Right lobe of liver (tissue), 6 donors: ENCODE measurements around the gene TFPI2. TPM values are rescaled to one million over a fixed set of nuclear protein-coding genes. Genes with fewer than 3 reads are reported as not detected.
"Not testable (repeated sequence)": the region's sequence is repeated elsewhere in the genome, so short reads cannot be mapped to it uniquely, and the experiment has no call there.

Source experiments
- ATAC-seq, 4 donors: fragments of 200-7000 bp; cut with Tn5 transposase; one replicate each; pipeline ENCODE4 v1.9.1; 2020; ENCODE audit warnings: mild to moderate bottlenecking in 4 of 4, moderate library complexity in 4 of 4
- DNase-seq, 3 donors: peaks; one replicate each; pipeline ENCODE4 v3.0.0-alpha.2; 2020
- H3K27ac ChIP-seq, 3 donors: fragments of 200-600 bp; one replicate each; pipeline ENCODE4 v1.8.0; 2022
- H3K27me3 ChIP-seq, 2 donors: fragments of 200-600 bp; one replicate each; pipeline ENCODE4 v1.8.0; 2022
- H3K36me3 ChIP-seq, 4 donors: fragments of 200-600 bp; sonication (generic) in 1 of 4; one replicate each; pipeline versions ENCODE4 v1.5.1 to v1.8.0; 2017 to 2022; ENCODE audit warnings: control low read depth in 1 of 4
- H3K4me1 ChIP-seq, 4 donors: fragments of 200-600 bp; sonication (generic) in 1 of 4; one replicate each; pipeline versions ENCODE4 v1.5.1 to v1.8.0; 2017 to 2022; ENCODE audit warnings: control low read depth in 1 of 4
- H3K4me3 ChIP-seq, 3 donors: fragments of 200-600 bp; one replicate each; pipeline ENCODE4 v1.8.0; 2022
- H3K9me3 ChIP-seq, 4 donors: fragments of 200-600 bp; sonication (generic) in 1 of 4; one replicate each; pipeline versions ENCODE4 v1.5.1 to v1.8.0; 2017 to 2022; ENCODE audit warnings: control low read depth in 1 of 4
- POLR2A ChIP-seq: fragments of 450-650 bp; IDR thresholded peaks from one replicate; pipeline ENCODE4 v1.6.1; 2017; ENCODE audit warnings: antibody characterized with exemption, mild to moderate bottlenecking
- WGBS: methylation state at CpG from one replicate; pipeline ENCODE4 v1.1.6; 2018; ENCODE audit warnings: low coverage, low lambda C conversion rate; ENCODE audit not compliant: insufficient coverage; ENCODE audit errors: missing lambda C conversion rate; 5-methylcytosine and 5-hydroxymethylcytosine counted together
- intact Hi-C, 2 donors: fragments of 100-400 bp; cut with DNase I; formaldehyde crosslinking; loops; one replicate each; pipeline versions ENCODE4 v1.11.2 to v1.14.1; 2022
- total RNA-seq, 6 experiments: library from RNA; depleted of rRNA in 2 of 6; stranded (reverse); fragments of >200 nt in 2 of 6; fragmentation: NEBNext Ultra II Directional in 3 of 6; extraction: Animal tissue kit (Norgen Biotek cat#: 25700) in 3 of 6; gene quantifications; one replicate each; pipeline versions ENCODE4 v1.1.0 to v1.2.4, GENCODE V29; 2016 to 2023
- TF ChIP-seq, protein P1 (sequence below), 4 donors: fragments of 200-600 bp in 3 of 4; fragments of 450-650 bp in 1 of 4; IDR thresholded peaks; one replicate each; pipeline versions ENCODE4 v1.5.1 to v1.8.0; 2016 to 2022; ENCODE audit warnings: antibody characterized with exemption in 4 of 4, mild to moderate bottlenecking in 2 of 4
- donor health status: DM: no; HTN: yes; CAD: no.
- donor health status: DM: no; HTN: no; CAD: no.
- donor health status: DM: no; HTN: no; CAD: no.
- donor health status: DM: no; HTN: yes; CAD: no.
- donor health status: DM: no; HTN: yes; CAD: no.

The TFPI2 gene
- total RNA-seq, 6 experiments from 2014 or later, result 0.49 to 17.0 (median 2.0) TPM

DNA sequence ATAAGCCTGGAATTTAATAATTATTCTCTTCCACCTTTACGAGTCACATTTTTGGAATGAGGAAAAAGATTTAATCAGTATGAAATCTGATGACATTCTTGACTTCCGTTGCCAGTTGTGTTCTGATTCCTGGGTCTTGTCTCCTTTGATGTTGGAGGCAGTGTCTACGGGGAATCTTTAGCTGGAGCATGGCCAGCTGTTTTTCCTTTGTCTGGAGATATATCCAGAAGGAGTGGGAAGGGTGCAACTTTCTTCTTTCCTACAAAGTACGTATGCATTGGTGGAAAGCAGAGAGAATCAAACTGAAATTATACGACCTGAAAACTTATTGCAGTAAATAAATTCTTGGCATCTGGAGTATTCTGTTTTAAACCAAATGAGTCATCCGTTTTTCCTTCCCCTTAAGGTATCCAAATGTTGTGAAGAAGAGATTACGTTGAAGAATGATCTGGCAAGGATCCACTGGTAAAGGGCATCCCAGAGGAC, 24.1 kb upstream of the TFPI2 start:
- intact Hi-C loops, result no loop called here
- H3K27me3 ChIP-seq, result no peaks in the 10 kb centered on the region
- no peak for TF ChIP-seq POLR2A
- TF ChIP-seq, protein P1, sequence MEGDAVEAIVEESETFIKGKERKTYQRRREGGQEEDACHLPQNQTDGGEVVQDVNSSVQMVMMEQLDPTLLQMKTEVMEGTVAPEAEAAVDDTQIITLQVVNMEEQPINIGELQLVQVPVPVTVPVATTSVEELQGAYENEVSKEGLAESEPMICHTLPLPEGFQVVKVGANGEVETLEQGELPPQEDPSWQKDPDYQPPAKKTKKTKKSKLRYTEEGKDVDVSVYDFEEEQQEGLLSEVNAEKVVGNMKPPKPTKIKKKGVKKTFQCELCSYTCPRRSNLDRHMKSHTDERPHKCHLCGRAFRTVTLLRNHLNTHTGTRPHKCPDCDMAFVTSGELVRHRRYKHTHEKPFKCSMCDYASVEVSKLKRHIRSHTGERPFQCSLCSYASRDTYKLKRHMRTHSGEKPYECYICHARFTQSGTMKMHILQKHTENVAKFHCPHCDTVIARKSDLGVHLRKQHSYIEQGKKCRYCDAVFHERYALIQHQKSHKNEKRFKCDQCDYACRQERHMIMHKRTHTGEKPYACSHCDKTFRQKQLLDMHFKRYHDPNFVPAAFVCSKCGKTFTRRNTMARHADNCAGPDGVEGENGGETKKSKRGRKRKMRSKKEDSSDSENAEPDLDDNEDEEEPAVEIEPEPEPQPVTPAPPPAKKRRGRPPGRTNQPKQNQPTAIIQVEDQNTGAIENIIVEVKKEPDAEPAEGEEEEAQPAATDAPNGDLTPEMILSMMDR (IDR thresholded peaks at IDR 0.05), result no peak
- H3K27ac ChIP-seq, result peak overlapping the region in 1 of 3 donors; percentile 5
- DNase-seq (no peak), ATAC-seq (peak; percentile 18 to 61 (median 45))
- H3K4me1 ChIP-seq, result no peaks in the 10 kb centered on the region
- no peak overlapping the region for H3K4me3 ChIP-seq
- whole genome bisulfite sequencing, result 32% methylated on average over 7 of the region's 7 CpGs
- no peaks in the 10 kb centered on the region for H3K36me3 ChIP-seq
- no peaks in the 10 kb centered on the region for H3K9me3 ChIP-seq

DNA sequence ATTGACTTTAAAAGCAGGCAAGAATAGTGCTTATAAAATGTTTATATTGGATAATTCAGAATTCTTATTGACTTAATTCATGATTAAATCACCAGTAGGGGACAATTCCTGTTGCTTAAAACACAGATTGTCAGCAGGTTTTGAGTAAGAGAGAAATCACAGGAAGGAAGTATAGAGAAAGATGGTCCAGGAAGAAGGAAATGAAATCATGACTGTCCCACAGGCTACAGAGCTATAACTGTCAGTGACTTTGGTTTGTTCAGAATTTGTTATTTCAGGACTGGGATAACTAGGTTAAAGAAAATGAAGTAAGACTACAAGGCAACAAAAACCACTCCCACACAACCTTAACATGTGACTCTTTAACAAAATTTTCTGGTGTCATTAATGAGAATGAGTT, 22.6 kb upstream of the TFPI2 start:
- Histone ChIP-seq H3K27me3 (no peaks in the 10 kb centered on the region), H3K4me1 (no peaks in the 10 kb centered on the region), H3K27ac (no peak overlapping the region), H3K9me3 (no peaks in the 10 kb centered on the region), H3K36me3 (no peaks in the 10 kb centered on the region), H3K4me3 (no peak overlapping the region)
- ATAC-seq, result peak in 3 of 4 donors; percentile 29 to 59 (median 44)
- TF ChIP-seq, protein P1 (IDR thresholded peaks at IDR 0.05), result no peak
- no peak for TF ChIP-seq POLR2A
- no peak for DNase-seq
- intact Hi-C loops, result no loop called here

DNA sequence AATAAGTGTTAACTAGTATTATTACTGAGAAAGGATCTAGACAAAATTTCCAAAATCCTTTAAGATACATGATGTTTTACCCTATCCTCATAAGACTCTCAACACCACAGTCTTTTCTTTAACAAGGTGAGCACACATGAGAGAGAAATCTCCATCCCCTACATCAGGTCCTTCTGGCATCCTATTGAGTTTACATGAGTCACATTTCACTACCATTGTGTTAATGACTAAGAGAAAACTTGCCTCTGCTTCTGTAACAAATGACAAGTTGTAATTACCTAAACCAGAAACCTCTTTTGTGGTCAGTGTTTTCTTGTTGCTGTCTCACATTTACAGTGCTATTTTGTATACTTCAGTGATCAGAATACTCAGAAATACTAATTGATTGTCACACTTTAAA, 21.1 kb upstream of the TFPI2 start:
- intact Hi-C loops, H3K4me1 ChIP-seq, ATAC-seq, H3K36me3 ChIP-seq, H3K9me3 ChIP-seq, DNase-seq, H3K27me3 ChIP-seq, H3K4me3 ChIP-seq, H3K27ac ChIP-seq: not testable (repeated sequence)

DNA sequence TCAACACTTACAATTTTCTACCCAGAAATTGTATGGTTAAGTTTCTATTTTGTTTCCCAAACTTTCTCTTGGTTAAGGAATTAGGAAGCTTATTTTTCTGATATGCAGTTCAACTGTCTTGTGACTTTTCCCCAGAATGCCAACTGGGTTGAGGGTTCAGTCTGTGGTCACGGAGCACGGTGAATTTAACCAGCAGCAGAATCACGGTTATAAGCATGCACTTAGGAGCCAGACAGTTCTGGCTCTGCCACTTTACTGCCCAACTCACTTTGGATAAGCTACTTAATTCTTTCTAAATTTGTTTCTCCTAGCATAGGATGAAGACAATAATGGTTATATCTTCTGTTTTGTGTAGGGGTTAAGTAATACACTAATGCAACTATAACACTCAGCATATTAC, 20.7 kb upstream of the TFPI2 start:
- H3K27me3 ChIP-seq, H3K36me3 ChIP-seq, H3K4me3 ChIP-seq, H3K9me3 ChIP-seq, H3K4me1 ChIP-seq, DNase-seq, H3K27ac ChIP-seq, intact Hi-C loops, ATAC-seq: not testable (repeated sequence)
- WGBS, result 67% methylated on average over 1 of the region's 3 CpGs

DNA sequence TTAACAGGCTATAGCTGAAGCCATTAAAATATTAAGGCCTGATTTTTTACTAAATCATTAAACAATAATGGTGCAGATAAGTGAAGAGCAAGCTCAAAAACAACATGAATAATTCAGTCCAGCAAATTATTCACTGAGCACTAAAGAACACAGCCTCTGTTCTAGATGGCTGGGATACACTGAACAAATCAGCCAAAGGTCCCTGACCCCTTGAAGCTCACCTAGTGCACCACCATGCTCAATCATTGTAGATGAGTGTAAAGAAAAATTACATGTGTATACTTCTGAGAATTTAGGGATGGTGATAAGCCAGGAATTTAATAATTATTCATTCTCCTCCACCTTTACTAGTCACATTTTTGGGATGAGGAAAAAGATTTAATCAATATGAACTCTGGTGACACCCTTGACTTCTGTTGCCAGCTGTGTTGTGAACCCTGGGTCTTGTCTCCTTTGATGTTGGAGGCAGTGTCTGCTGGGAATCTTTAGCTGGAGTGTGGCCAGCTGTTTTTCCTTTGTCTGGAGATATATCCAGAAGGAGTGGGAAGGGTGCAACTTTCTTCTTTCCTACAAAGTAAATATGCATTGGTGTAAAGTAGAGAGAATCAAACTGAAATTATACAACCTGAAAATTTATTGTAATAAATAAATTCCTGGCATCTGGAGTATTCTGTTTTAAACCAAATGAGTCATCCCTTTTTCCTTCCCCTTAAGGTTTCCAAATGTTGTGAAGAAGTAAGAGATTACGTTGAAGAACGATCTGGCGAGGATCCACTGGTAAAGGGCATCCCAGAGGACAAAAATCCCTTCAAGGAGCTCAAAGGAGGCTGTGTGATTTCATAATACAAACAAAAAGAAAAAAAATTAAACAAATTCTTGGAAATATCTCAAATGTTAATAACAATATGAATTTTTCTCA, 19.8 kb upstream of the TFPI2 start:
- intact Hi-C loops, result no loop called here
- no peaks in the 10 kb centered on the region for H3K27me3 ChIP-seq
- ATAC-seq, result peak in 3 of 4 donors; percentile 17 to 71 (median 60)
- 43% methylated on average over 3 of the region's 3 CpGs for WGBS
- no peak overlapping the region for H3K27ac ChIP-seq
- DNase-seq, result no peak
- H3K36me3 ChIP-seq, result no peaks in the 10 kb centered on the region
- H3K4me1 ChIP-seq, result no peaks in the 10 kb centered on the region
- TF ChIP-seq, protein P1 (IDR thresholded peaks at IDR 0.05), result no peak
- TF ChIP-seq POLR2A, result no peak
- no peak overlapping the region for H3K4me3 ChIP-seq
- H3K9me3 ChIP-seq, result no peaks in the 10 kb centered on the region
